Right lobe of liver (tissue), 4 donors: ENCODE data around the gene PPP2R5B.

Experiments
- CTCF ChIP-seq, 4 donors: fragments of 200-600 bp in 3 of 4; fragments of 450-650 bp in 1 of 4; IDR thresholded peaks; one replicate each; pipeline versions ENCODE4 v1.5.1 to v1.8.0; 2016 to 2022; ENCODE audit warnings: antibody characterized with exemption in 4 of 4, mild to moderate bottlenecking in 2 of 4
- POLR2A ChIP-seq: fragments of 450-650 bp; IDR thresholded peaks from one replicate; pipeline ENCODE4 v1.6.1; 2017; ENCODE audit warnings: antibody characterized with exemption, mild to moderate bottlenecking
- donor health status: DM: no; HTN: no; CAD: no.
- donor health status: DM: no; HTN: no; CAD: no.
- donor health status: DM: no; HTN: yes; CAD: no.

GRCh38 chr11:64971421-64972233 is 47.1 kb downstream of the PPP2R5B start, which contains the start of gene MAJIN:
- TF ChIP-seq CTCF (IDR thresholded peaks at IDR 0.05) (no peak), POLR2A (no peak)
